ENCODE measurements around the gene IGSF9. TPM values are rescaled to one million over a fixed set of nuclear protein-coding genes. Genes with fewer than 3 reads are reported as not detected.

The IGSF9 gene
- total and polyA plus RNA-seq, 2 experiments from 2014 or later, result 10.3 to 27.6 TPM

GRCh38 chr1:159920202-159920601 is 25.2 kb downstream of the IGSF9 start:
- H3K4me3 Mint-ChIP-seq, result no peak overlapping the region
- no peak overlapping the region for H3K27ac ChIP-seq (ENCODE audit: low read depth)
- TF ChIP-seq EZH2 (IDR thresholded peaks at IDR 0.05; ENCODE audit: low read depth, unreplicated experiment), result no peak
- no peaks in the 10 kb centered on the region for H4K20me1 ChIP-seq (replicated peaks; ENCODE audit: insufficient read depth)
- DNase-seq (ENCODE audit: low spot score) (no peak), ATAC-seq (no peak)
- no peak overlapping the region for H3K27ac Mint-ChIP-seq
- H3K36me3 ChIP-seq (ENCODE audit: insufficient read depth), result no peaks in the 10 kb centered on the region
- H3K4me3 ChIP-seq, result no peak overlapping the region
- peaks cover 24% of the 10 kb centered on the region for H3K4me1 ChIP-seq (ENCODE audit: insufficient read depth)
- peaks cover 20% of the 10 kb centered on the region for H3K27me3 Mint-ChIP-seq (ENCODE audit: insufficient read depth, low read depth, poor library complexity)
- H3K9me2 ChIP-seq (ENCODE audit: insufficient read depth), result no peaks in the 10 kb centered on the region
- H3K27me3 ChIP-seq (ENCODE audit: insufficient read depth), result peaks cover 18% of the 10 kb centered on the region
- H3K79me2 ChIP-seq (replicated peaks; ENCODE audit: insufficient read depth), result no peaks in the 10 kb centered on the region; the same call in 1 of the 2 replicates
- H3K4me1 Mint-ChIP-seq, result peaks cover 41% of the 10 kb centered on the region
- H2AFZ ChIP-seq, result no peak overlapping the region
- H3K9me3 Mint-ChIP-seq, result no peaks in the 10 kb centered on the region
- no peak overlapping the region for H3K4me2 ChIP-seq
- H3K36me3 Mint-ChIP-seq (ENCODE audit: low read depth), result peaks cover 11% of the 10 kb centered on the region
- H3F3A ChIP-seq (replicated peaks; ENCODE audit: low read depth), result no peaks in the 10 kb centered on the region

- Mint-ChIP-seq H3K9me3 (no peaks in the 10 kb centered on the region), H3K36me3 (ENCODE audit: low read depth) (peaks cover 11% of the 10 kb centered on the region), H3K27me3 (ENCODE audit: insufficient read depth, low read depth, poor library complexity) (peaks cover 20% of the 10 kb centered on the region), H3K4me1 (peaks cover 48% of the 10 kb centered on the region), H3K4me3 (no peak overlapping the region), H3K27ac (no peak overlapping the region)
- Histone ChIP-seq H4K20me1 (replicated peaks; ENCODE audit: insufficient read depth) (no peaks in the 10 kb centered on the region), H3K4me1 (ENCODE audit: insufficient read depth) (peaks cover 28% of the 10 kb centered on the region), H3K79me2 (replicated peaks; ENCODE audit: insufficient read depth) (no peaks in the 10 kb centered on the region; the same call in 1 of the 2 replicates), H3K27ac (ENCODE audit: low read depth) (no peak overlapping the region), H3K27me3 (ENCODE audit: insufficient read depth) (peaks cover 9% of the 10 kb centered on the region), H2AFZ (no peak overlapping the region), H3K4me3 (no peak overlapping the region), H3K9me2 (ENCODE audit: insufficient read depth) (no peaks in the 10 kb centered on the region), H3K4me2 (no peak overlapping the region), H3K36me3 (ENCODE audit: insufficient read depth) (no peaks in the 10 kb centered on the region), H3F3A (replicated peaks; ENCODE audit: low read depth) (no peaks in the 10 kb centered on the region)
- no peak for DNase-seq (ENCODE audit: low spot score)
- no peak for ATAC-seq
- TF ChIP-seq POLR2AphosphoS5 (IDR thresholded peaks at IDR 0.05; ENCODE audit: low read depth) (no peak), EZH2phosphoT487 (IDR thresholded peaks at IDR 0.05; ENCODE audit: unreplicated experiment) (no peak), ZNF462 (CRISPR knock-in tag; IDR thresholded peaks at IDR 0.05) (no peak), ZNF331 (CRISPR knock-in tag; IDR thresholded peaks at IDR 0.05; ENCODE audit: low read depth) (no peak), CTCF (conservative IDR thresholded peaks at IDR 0.05; ENCODE audit: low read depth in 2 of 2) (no peak), EZH2 (IDR thresholded peaks at IDR 0.05; ENCODE audit: low read depth, unreplicated experiment) (no peak), ZNF114 (CRISPR knock-in tag; IDR thresholded peaks at IDR 0.05) (no peak), CREB1 (CRISPR knock-in tag; IDR thresholded peaks at IDR 0.05; ENCODE audit: low read depth) (no peak), ETS1 (IDR thresholded peaks at IDR 0.05) (no peak), NANOG (IDR thresholded peaks at IDR 0.05; ENCODE audit: borderline replicate concordance) (no peak), JUNB (IDR thresholded peaks at IDR 0.05; ENCODE audit: unreplicated experiment) (no peak), STAT1 (IDR thresholded peaks at IDR 0.05; ENCODE audit: unreplicated experiment) (no peak)
Observed at GRCh38 chr1:159919236-159919865, 26.1 kb downstream of the IGSF9 start.
